CMK (cell line): ENCODE results near the gene KCNQ1.

Experiments used
- DNase-seq: peaks from one replicate; pipeline ENCODE4 v3.0.0-alpha.2; 2010; ENCODE audit warnings: low read depth

KCNQ1 gene

DNA sequence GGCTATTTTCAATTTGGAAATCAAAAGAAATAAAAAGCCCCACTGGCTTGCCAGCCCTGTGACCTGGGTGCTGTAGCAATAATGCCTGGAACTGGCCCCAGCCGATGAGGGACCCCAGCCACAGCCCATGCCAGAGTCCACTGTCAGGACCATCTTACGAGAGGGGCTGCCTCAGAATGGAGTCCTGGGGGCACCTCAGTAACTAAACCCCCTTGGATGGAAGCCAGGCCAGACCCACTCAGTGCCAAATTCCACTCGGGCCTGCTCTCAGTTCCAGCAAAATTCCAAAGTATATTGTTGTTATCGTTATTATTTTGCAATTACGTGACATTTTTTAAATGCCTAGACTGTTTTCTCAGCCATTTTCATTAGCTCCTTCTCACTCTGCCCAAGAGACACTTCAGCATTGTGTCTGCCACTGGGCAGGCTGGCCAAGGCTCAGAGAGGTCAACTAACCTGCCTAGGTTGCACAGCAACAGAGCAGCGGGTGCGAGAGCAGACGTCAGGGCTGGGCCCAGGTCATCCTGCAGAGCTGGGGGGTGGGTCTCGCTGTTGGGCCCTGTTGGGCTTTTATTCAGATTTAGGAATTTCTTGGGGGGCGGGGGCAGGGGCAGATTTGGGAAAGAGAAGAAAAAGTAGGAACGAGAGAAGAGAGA lies 421.2 kb downstream of the KCNQ1 start:
- DNase-seq, result no peak

DNA sequence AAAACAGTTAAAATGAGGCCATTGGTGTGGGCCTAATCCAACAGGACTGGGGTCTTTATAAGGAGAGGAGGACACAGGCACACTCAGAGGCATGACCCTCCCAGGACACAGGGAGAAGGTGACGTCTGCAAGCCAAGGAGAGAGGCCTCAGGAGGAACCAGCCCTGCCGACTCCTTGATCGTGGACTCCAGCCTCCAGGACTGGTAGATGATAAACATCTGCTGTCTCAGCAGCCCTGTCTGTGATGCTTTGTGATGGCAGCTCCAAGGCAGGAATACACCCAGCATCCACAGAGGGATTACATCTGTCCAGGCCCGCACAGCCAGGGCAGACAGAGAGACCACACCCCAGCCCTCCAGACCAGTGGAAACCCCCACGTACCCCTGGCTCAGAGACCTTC lies 422.3 kb downstream of the KCNQ1 start:
- no peak for DNase-seq

DNA sequence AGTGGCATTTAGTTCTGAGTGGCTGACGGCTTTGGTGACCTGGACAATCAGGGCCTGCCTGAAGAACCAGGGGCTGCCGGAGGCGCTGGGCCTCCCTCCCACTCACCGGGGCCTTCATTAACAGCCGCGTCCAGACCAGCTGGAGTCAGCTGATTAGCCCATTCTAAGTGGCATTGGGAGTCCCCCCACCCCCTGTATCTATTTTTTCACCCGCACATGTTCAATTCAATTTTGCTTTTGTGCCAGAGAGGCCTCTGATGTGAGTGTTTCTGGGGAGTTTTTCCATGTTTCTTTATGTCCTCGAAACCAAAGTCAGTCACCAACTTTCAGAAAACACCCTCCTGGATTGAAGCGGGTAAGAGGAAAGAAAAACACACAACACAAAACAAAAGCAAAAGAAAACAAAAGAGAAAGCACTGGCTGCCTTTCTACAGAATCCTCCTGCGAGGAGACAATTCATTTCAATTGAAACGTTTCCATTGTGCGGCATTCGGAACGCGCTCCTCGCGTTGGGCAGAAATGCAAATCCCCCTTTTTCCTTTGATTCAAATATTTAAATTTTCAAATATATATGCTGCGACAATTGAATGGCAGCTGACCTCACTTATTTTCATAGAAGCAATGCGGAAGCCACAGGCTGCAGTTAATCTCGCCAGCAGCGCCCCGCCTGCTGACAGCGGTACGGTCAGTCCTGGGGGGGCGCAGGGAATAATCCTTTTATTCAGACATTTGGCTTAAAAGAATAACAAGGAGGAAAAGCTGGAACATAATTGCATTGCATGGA lies 423.1 kb downstream of the KCNQ1 start:
- no peak for DNase-seq

DNA sequence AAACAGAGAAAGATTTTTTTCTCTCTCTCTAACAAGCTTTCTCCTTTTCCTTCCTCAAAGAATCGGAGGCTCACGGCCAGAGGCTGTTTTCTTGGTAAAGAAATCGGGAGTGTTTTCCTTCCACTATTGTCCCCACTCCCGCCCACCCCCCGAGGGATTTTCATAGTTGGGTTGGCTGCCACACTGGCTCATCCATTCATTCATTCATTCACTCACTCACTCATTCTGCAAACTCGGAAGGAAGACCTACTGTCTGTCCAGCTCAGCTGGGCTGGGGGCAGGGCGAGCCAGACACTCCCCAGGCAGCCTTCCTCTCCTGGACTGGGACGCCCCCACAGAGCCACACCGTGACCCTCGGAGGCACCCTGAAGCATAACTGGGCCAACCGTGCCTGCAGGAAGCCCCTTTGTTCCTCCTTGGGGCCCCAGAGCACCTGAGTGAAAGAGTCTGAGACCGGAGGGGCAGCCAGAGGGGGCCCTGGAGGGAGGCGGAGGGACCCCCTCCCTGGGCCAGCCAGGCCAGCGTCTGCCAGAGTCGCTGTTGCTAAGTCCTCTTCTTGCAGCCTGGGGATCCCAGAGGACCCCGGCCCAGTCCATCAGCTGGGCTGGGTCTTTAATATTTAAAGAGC lies 423.8 kb downstream of the KCNQ1 start:
- DNase-seq, result no peak

DNA sequence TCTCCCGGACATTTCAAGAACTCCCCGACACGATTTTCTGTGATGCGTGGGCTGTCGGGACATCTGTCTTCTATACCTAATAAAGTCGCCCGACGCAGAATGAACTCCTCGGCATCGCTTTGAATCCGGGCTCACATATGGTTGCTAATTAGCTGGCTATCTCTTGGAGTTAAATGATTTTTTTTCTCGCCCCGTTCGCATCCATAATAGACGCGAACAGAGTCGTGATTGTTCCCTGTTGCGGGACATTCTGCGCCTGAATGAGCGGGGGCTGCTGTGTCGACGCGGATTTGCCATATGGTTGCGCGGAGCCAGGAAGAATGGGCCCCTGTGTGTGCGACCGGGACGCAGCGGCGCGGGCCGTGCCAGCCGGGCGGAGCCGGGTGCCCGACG lies 424.3 kb downstream of the KCNQ1 start:
- DNase-seq, result no peak

DNA sequence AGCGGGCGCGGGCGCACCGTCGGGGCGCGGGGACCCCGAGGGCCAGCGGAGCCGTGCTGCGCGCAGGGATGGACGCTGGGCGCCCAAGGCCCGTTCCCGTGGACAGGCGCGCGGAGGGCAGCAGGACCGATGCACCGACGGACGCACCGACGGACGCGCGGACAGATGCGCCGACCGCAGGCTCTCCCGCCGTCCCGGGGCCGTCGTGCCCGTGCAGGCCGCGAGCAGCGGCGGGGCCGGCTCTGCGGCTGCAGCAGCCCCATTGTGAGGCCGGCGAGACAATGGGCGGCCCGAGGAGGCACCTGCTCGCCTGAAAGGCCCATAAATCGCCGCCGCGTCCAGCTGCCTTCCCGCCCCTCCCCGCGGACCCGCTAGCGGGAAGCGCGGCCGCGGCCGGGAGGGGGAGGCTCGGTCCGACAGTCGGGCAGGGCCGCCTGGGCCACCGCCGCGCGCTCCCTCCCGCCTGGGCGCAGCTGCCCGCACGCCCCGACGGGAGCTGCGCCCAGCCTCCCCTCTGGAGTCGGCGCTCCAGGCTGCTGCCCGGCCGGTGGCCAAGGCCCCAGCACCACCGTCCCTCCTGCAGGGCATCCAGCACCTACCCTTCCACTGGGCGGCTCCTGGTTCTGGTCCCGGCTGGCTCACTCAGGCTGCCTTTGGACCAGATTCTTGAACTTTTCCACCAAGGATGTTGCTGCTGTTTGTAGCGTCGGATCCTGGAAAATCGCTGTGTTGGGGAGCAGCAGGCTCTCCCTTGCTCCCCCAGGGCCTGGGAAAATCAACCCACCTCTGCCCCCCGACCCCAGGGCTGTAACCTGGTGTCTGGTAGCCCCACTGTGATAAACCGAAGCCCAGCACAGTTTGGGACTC lies 425.0 kb downstream of the KCNQ1 start:
- no peak for DNase-seq

GRCh38 chr11:2870460-2870859 lies 425.7 kb downstream of the KCNQ1 start:
- DNase-seq, result no peak

DNA sequence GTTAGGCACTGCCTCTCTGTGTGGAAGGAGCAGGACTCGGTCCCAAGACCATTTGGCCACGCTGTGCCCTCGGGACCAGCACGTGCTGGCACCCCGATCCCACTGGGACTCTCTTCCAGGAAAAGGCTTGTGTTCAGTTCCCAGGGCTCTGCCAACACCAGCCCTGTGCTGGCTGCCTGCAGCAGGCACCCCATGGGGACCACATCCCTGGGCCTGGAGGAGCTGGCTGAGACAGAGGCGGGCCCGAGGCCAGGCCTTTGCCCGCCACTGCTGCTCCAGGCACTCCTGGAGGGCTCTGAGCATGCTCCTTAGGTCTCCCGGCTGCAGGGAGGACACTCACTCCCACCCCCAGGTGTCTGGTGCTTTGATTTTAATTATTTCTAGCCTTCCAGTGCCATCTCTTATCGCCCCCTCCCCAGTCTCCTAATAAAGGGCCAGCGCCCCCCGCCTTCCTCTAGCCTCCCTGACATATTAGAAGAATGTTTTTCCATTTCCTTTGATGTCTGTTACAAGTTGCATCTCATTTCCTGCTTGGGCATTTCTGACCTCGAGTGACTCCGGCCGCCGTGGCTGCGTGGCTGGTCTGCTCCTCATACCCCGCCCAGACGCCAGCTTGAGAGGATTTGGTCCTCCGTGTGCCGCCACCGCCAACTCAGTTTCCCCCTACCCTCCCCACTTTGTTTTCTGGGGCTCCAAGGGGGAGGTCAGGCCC lies 426.3 kb downstream of the KCNQ1 start:
- DNase-seq, result no peak

DNA sequence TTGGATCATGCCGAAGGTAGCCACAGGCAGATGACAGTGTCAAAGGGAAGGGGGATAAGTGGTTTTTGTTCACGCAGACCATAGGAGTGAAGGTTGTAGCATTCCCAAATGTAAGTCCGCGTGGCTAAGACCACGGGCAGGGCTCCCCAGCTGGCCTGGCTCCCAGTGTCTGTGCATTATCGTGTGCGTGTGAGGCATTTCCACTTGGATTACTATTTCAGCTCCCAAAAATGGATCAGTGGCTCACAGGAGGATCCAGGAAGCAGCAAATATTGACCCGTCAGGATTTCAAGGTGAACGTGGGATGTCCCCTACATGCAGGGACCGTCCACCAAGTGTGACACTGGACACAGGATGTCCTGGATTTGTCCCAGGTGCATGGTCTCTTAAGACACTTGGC lies 430.2 kb downstream of the KCNQ1 start:
- no peak for DNase-seq

- no peak for DNase-seq
Measured at GRCh38 chr11:2877474-2877873, 432.7 kb downstream of the KCNQ1 start.

GRCh38 chr11:2878782-2879181 lies 434.0 kb downstream of the KCNQ1 start:
- no peak for DNase-seq

DNA sequence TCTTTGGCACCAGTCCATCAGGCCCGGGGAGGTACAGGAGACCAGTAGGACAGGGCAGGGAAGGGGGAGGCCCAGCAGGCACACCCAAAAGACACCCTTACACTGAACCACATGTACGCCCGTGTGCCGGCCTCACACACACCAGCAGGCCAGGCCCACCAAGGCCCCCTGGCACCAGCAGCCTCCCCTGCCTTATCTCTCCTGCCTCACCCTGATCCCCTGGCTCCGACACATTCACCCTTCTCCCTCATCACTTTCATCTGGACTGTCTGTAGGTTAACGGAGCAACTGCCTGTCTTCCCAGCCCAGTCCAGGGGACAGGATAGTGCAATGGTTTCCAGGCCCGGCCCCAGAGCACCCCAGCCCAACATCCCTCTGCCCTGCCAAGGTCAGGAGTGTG lies 435.8 kb downstream of the KCNQ1 start:
- DNase-seq, result no peak

- no peak for DNase-seq
Measured at GRCh38 chr11:2881076-2881980, 436.5 kb downstream of the KCNQ1 start.

- no peak for DNase-seq
Measured at GRCh38 chr11:2881981-2882375, 437.2 kb downstream of the KCNQ1 start.

- no peak for DNase-seq
Measured at GRCh38 chr11:2882396-2883110, 437.7 kb downstream of the KCNQ1 start.

DNA sequence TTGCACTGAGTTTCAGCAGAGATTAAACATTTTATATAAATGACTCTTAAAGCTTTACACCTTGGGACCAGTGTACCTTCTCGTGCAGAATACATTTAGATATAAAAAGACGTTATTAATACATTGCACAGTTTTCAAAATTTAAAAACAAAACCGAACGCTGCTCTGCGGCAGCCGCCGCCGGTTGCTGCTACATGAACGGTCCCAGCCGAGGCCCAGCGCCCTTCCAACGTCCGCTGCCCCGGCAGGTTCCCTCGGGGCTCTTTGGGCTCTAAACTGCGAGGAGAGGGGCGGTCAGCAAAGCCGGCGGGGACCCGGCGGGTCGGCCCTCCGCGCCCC lies 438.8 kb downstream of the KCNQ1 start:
- DNase-seq, result no peak

DNA sequence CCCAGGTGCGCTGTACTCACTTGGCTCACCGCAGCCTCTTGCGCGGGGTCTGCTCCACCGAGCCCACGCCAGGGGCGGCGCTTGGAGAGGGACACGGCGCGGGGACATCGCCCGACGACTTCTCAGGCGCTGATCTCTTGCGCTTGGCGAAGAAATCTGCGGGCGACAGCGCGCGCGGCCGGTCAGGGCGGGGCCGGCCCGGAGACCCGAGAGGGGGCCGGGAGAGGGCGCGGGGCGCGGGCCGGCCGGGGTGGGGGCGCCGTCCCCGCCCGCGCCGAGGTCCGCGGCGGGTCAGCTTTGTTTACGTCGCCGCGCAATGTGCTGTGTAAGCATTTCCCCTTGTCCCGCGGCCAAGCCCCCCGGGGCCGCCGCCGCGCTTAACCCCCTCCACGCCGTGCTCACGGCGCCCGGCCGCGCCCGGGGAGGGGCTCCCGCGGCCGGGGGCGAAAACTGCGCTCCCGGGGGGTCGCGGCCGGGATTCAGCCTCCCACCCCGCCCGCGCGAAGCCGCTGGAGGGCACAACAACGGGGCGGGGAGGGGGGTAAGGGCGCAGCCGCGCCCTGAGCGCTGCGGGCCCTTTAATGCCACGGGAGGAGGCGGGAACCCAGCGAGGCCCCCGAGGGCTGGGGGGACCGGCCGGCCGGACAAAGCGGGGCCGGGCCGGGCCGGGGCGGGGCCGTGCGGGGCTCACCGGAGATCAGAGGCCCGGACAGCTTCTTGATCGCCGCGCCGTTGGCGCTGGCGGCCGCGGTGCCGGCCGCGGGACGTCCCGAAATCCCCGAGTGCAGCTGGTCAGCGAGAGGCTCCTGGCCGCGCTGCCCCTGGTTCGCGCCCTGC lies 439.4 kb downstream of the KCNQ1 start:
- no peak for DNase-seq

DNA sequence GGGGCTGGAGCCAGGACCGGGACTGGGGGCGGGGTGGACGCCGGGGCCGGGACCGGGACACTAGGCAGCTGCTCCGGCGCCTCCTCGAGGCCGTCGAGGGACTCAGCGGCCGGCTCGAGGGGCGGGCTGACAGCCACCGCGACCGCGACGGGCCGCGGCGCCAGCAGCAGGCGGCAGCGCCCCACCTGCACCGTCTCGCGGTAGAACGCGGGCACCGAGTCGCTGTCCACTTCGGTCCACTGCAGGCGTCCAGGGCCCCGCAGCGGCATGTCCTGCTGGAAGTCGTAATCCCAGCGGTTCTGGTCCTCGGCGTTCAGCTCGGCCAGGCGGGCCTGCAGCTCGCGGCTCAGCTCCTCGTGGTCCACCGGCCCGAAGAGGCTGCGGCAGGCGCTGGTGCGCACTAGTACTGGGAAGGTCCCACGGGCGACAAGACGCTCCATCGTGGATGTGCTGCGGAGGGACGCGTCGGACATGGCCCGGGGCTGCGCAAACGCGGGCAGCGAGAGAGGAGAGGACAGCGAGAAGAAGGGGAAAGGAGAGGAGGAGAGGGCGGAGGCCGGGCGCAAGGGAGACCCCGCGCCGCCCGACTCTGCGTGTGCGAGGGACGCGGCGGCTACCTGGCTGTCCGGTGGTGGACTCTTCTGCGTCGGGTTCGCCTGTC lies 440.3 kb downstream of the KCNQ1 start:
- DNase-seq, result no peak

- no peak for DNase-seq
Measured at GRCh38 chr11:2885678-2886081, 440.9 kb downstream of the KCNQ1 start, which contains the start of gene CDKN1C. CDKN1C (minus strand) TSS chr11:2885775; CDS start chr11:2885456, 319 bp downstream.
